K562 (cell line): ENCODE results near the gene ASCC2. TPM values are rescaled to one million over a fixed set of nuclear protein-coding genes. Genes with fewer than 3 reads are reported as not detected.

Experiments
- ATAC-seq: fragments of 200-7000 bp; cut with Tn5 transposase; 3 replicates; pipeline ENCODE4 v1.9.1; 2020; ENCODE audit warnings: moderate library complexity
- BruUV-seq: library from RNA; stranded (reverse); fragments of 400-500 nt; replicated peaks from 2 replicates; lab custom pipeline; 2021; lab: Mats Ljungman, UMichigan
- CTCF ChIA-PET: fragments of 300-600 bp; formaldehyde crosslinking; extraction: SDS; loops from one replicate; lab custom pipeline; 2021; ENCODE audit warnings: low intra/inter-chr PET ratio; lab: Yijun Ruan, JAX
- POLR2A ChIA-PET: fragments of 300-600, 350-650 bp; sonication (Branson Sonifier 250); formaldehyde crosslinking; extraction: SDS; loops from one replicate; lab custom pipeline; 2021; ENCODE audit warnings: antibody characterized with exemption, inconsistent platforms; lab: Yijun Ruan, JAX
- DNase-seq, 4 experiments: peaks; one replicate each; pipeline versions ENCODE4 v3.0.0 to v3.0.0-alpha.2; 2011 to 2018; ENCODE audit warnings: low spot score in 3 of 4, mixed read lengths in 3 of 4; ENCODE audit errors: extremely low read depth in 1 of 4
- FAIRE-seq: peaks from 2 replicates; lab custom pipeline; 2011; peaks lifted over from hg19 to GRCh38; lab: Jason Lieb, UNC
- H2AFZ ChIP-seq: 2 replicates; pipeline ENCODE4 v1.6.0; 2011; ENCODE audit warnings: low read depth, low read length, control low read depth, inconsistent platforms
- H3K27ac ChIP-seq: fragments of 200-600 bp; 3 replicates; pipeline ENCODE4 v1.8.0; 2011; ENCODE audit warnings: low read depth, mild to moderate bottlenecking, control low read depth, inconsistent platforms, low read length, moderate library complexity, mixed read lengths; ENCODE audit errors: extremely low read depth
- H3K27me3 ChIP-seq, 2 experiments: fragments of 300-600 bp in 1 of 2; 2 replicates in 1 of 2; 3 replicates in 1 of 2; pipeline versions ENCODE4 v1.6.0 to v1.8.0; 2011; ENCODE audit warnings: inconsistent platforms in 2 of 2, low read length in 2 of 2, mild to moderate bottlenecking in 1 of 2, mixed read lengths in 1 of 2, moderate library complexity in 1 of 2; ENCODE audit not compliant: control insufficient read depth in 2 of 2, insufficient read depth in 2 of 2
- H3K36me3 ChIP-seq: fragments of 300-600 bp; 3 replicates; pipeline ENCODE4 v1.8.0; 2011; ENCODE audit warnings: mild to moderate bottlenecking, low read length, inconsistent platforms; ENCODE audit not compliant: control insufficient read depth, insufficient read depth
- H3K4me1 ChIP-seq, 2 experiments: fragments of 200-600 bp in 1 of 2; replicated peaks in 1 of 2; 2 replicates in 1 of 2; 3 replicates in 1 of 2; pipeline versions ENCODE4 v1.5.1 to v1.8.0; 2011; ENCODE audit warnings: inconsistent platforms in 2 of 2, low read length in 2 of 2, mild to moderate bottlenecking in 1 of 2, mixed read lengths in 1 of 2, moderate library complexity in 1 of 2; ENCODE audit not compliant: control insufficient read depth in 2 of 2, insufficient read depth in 2 of 2
- H3K4me2 ChIP-seq: 2 replicates; pipeline ENCODE4 v1.6.1; 2011; ENCODE audit warnings: low read length, control low read depth, inconsistent platforms, mixed read lengths; ENCODE audit not compliant: insufficient read depth
- H3K4me3 ChIP-seq: fragments of 200-600 bp; sonication (generic), shearing (Covaris generic); 2 replicates; pipeline ENCODE4 v1.5.1; 2016; ENCODE audit warnings: control low read depth, inconsistent platforms
- H3K79me2 ChIP-seq: fragments of 200-600 bp; 3 replicates; pipeline ENCODE4 v1.8.0; 2011; ENCODE audit warnings: low read length, inconsistent platforms; ENCODE audit not compliant: control insufficient read depth, insufficient read depth
- H3K9ac ChIP-seq, 2 experiments: 2 replicates each; pipeline versions ENCODE4 v1.6.0 to v1.6.1; 2011; ENCODE audit warnings: low read depth in 2 of 2, low read length in 2 of 2, control low read depth in 1 of 2, inconsistent platforms in 1 of 2, mild to moderate bottlenecking in 1 of 2, mixed read lengths in 1 of 2; ENCODE audit not compliant: insufficient read depth in 1 of 2
- H3K9me1 ChIP-seq: one replicate; pipeline ENCODE4 v1.6.0; 2011; ENCODE audit warnings: inconsistent platforms, mild to moderate bottlenecking, low read length, moderate library complexity; ENCODE audit not compliant: control insufficient read depth, insufficient read depth
- H3K9me3 ChIP-seq: replicated peaks from 2 replicates; pipeline ENCODE4 v1.5.1; 2011; ENCODE audit warnings: low read depth, low read length, inconsistent platforms; ENCODE audit not compliant: control insufficient read depth, insufficient read depth
- H4K20me1 ChIP-seq: replicated peaks from 2 replicates; pipeline ENCODE4 v1.6.1; 2011; ENCODE audit warnings: low read length, inconsistent platforms, mixed read lengths; ENCODE audit not compliant: control insufficient read depth, insufficient read depth
- BCOR ChIP-seq: fragments of 450-650 bp; IDR thresholded peaks from 2 replicates; pipeline ENCODE4 v1.6.1; 2016
- EGR1 ChIP-seq: fragments of 450-650 bp; conservative IDR thresholded peaks from 2 replicates; pipeline ENCODE4 v1.6.1; 2017; ENCODE audit warnings: mild to moderate bottlenecking
- KDM1A ChIP-seq, 2 experiments: fragments of 450-650 bp; IDR thresholded peaks; 2 replicates each; pipeline ENCODE4 v1.6.1; 2016; ENCODE audit warnings: mild to moderate bottlenecking in 2 of 2
- RBM25 ChIP-seq: fragments of 200-400 bp; formaldehyde crosslinking; IDR thresholded peaks from 2 replicates; pipeline ENCODE4 v1.6.1; 2018; ENCODE audit warnings: low read length, low read depth, moderate library complexity; ENCODE audit not compliant: severe bottlenecking
- ZFP36 ChIP-seq: fragments of 150-350 bp; IDR thresholded peaks from 2 replicates; pipeline ENCODE4 v1.6.1; 2018; ENCODE audit warnings: low read length, low read depth; ENCODE audit not compliant: partially characterized antibody
- WGBS: fragments of 100-300 bp; shearing (Covaris generic); methylation state at CpG from one replicate; pipeline ENCODE4 v1.1.6; 2016; ENCODE audit warnings: low coverage, mixed read lengths; ENCODE audit not compliant: insufficient coverage; ENCODE audit errors: missing lambda C conversion rate; 5-methylcytosine and 5-hydroxymethylcytosine counted together
- in situ Hi-C: fragments of 300-500 bp; cut with MboI; formaldehyde crosslinking; loops from 4 replicates; pipeline ENCODE4 v1.15.0; 2018; ENCODE audit warnings: inconsistent platforms, mixed read lengths
- intact Hi-C: fragments of 100-400 bp; cut with micrococcal nuclease; formaldehyde crosslinking; loops from 2 replicates; pipeline ENCODE4 v1.14.2; 2022
- polyA plus RNA-seq, 8 experiments: library from polyadenylated mRNA; depleted of rRNA in 4 of 8; stranded (reverse) in 5 of 8; unstranded in 3 of 8; fragments of >200 nt; fragmentation: Nextera tagmentation in 2 of 8; fragmentation: Illumina TruSeq in 1 of 8; extraction: Ambion mirVana in 2 of 8; extraction: Trizol in 1 of 8; gene quantifications; 2 replicates each; pipeline versions ENCODE4 v1.2.1 to v1.2.3, GENCODE V29; 2011 to 2014; ENCODE audit warnings: inconsistent platforms in 1 of 8, missing spikeins in 1 of 8
- total RNA-seq, 7 experiments: library from RNA; depleted of rRNA in 6 of 7; stranded (reverse); fragments of >200 nt in 6 of 7; fragmentation: Illumina TruSeq in 2 of 7; extraction: Trizol in 2 of 7; gene quantifications; 2 replicates each; pipeline versions ENCODE4 v1.2.1 to v1.2.3, GENCODE V29; 2011 to 2021; ENCODE audit warnings: low replicate concordance in 1 of 7
- TF ChIP-seq, protein P1 (sequence below): fragments of 450-650 bp; formaldehyde crosslinking; IDR thresholded peaks from 2 replicates; pipeline ENCODE4 v1.4.0; 2022; ENCODE audit warnings: missing genetic modification characterization
- TF ChIP-seq, protein P2 (sequence below): sonication (generic); formaldehyde crosslinking; IDR thresholded peaks from 2 replicates; pipeline ENCODE4 v1.8.1; 2022; ENCODE audit warnings: missing genetic modification reagents

Gene ASCC2
- total and polyA plus RNA-seq, 9 of the 15 experiments (the other 6 are each of a cell fraction or from before 2014, with no cell fraction given): 4.0 to 46.7 (median 26.8) TPM

DNA sequence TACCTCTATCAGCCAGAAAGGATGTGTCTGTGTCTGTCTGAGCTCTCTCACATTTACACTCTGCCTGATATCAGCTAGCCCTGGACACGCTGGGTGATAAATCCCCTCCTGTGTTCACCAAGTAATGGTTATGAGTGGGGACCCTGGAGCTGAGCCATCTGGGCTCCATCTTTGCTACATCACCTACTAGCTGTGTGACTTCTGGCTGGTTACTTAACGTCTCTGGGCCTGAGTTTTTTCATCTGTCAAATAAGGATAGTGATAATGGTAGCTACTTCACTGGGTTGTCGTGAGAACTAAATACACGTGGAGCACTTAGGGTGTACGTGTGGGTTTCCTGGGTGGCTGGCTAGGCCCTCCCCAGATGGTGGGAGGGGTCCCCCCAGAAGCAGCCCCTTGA is 48.0 kb downstream of the ASCC2 start:
- H3K27ac ChIP-seq: no peak overlapping the region
- no peaks in the 10 kb centered on the region for H3K9me3 ChIP-seq
- ATAC-seq (no peak), FAIRE-seq (no peak), DNase-seq (no peak)
- no TSS peak for BruUV-seq
- intact Hi-C loops (no loop called here), in situ Hi-C loops (no loop called here)
- no peaks in the 10 kb centered on the region for H3K27me3 ChIP-seq
- ChIA-PET CTCF (no interaction called here), POLR2A (no interaction called here)
- TF ChIP-seq EGR1 (no peak), BCOR (peak; percentile 84), KDM1A (IDR thresholded peaks at IDR 0.05) (peak; percentile 32 to 34; a peak in 2 of 4 replicates), ZFP36 (peak; percentile 86), RBM25 (peak; percentile 91)
- TF ChIP-seq, protein P1, sequence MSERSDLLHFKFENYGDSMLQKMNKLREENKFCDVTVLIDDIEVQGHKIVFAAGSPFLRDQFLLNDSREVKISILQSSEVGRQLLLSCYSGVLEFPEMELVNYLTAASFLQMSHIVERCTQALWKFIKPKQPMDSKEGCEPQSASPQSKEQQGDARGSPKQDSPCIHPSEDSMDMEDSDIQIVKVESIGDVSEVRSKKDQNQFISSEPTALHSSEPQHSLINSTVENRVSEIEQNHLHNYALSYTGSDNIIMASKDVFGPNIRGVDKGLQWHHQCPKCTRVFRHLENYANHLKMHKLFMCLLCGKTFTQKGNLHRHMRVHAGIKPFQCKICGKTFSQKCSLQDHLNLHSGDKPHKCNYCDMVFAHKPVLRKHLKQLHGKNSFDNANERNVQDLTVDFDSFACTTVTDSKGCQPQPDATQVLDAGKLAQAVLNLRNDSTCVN (CRISPR knock-in tag): no peak
- TF ChIP-seq, protein P2, sequence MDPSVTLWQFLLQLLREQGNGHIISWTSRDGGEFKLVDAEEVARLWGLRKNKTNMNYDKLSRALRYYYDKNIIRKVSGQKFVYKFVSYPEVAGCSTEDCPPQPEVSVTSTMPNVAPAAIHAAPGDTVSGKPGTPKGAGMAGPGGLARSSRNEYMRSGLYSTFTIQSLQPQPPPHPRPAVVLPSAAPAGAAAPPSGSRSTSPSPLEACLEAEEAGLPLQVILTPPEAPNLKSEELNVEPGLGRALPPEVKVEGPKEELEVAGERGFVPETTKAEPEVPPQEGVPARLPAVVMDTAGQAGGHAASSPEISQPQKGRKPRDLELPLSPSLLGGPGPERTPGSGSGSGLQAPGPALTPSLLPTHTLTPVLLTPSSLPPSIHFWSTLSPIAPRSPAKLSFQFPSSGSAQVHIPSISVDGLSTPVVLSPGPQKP (CRISPR knock-in tag): no peak
- no peaks in the 10 kb centered on the region for H3K79me2 ChIP-seq
- 89% methylated on average over 5 of the region's 5 CpGs for WGBS
- H3K4me1 ChIP-seq: no peaks in the 10 kb centered on the region; a peak in 1 of 5 replicates
- H3K4me3 ChIP-seq: no peak overlapping the region
- H3K9me1 ChIP-seq: no peaks in the 10 kb centered on the region
- no peak overlapping the region for H3K9ac ChIP-seq
- H2AFZ ChIP-seq: no peak overlapping the region
- no peak overlapping the region for H3K4me2 ChIP-seq
- H3K36me3 ChIP-seq: peaks cover 50% of the 10 kb centered on the region; the same call in 1 of the 3 replicates
- no peaks in the 10 kb centered on the region for H4K20me1 ChIP-seq
